22Rv1 (cell line): ENCODE results near the gene SLC2A10.
A peak's percentile ranks its signal among the peaks of the same experiment; 100 is the strongest.

ENCODE experiments used
- H3K27ac ChIP-seq: fragments of 450-650 bp; 2 replicates; pipeline ENCODE4 v1.5.1; 2017
- ZFX ChIP-seq: fragments of 450-650 bp; IDR thresholded peaks from 2 replicates; pipeline ENCODE4 v1.6.1; 2017; ENCODE audit warnings: antibody characterized with exemption, borderline replicate concordance
- TF ChIP-seq, protein P1 (sequence below): fragments of 450-650 bp; IDR thresholded peaks from 2 replicates; pipeline ENCODE4 v1.5.1; 2017; ENCODE audit warnings: mild to moderate bottlenecking

Gene SLC2A10

DNA sequence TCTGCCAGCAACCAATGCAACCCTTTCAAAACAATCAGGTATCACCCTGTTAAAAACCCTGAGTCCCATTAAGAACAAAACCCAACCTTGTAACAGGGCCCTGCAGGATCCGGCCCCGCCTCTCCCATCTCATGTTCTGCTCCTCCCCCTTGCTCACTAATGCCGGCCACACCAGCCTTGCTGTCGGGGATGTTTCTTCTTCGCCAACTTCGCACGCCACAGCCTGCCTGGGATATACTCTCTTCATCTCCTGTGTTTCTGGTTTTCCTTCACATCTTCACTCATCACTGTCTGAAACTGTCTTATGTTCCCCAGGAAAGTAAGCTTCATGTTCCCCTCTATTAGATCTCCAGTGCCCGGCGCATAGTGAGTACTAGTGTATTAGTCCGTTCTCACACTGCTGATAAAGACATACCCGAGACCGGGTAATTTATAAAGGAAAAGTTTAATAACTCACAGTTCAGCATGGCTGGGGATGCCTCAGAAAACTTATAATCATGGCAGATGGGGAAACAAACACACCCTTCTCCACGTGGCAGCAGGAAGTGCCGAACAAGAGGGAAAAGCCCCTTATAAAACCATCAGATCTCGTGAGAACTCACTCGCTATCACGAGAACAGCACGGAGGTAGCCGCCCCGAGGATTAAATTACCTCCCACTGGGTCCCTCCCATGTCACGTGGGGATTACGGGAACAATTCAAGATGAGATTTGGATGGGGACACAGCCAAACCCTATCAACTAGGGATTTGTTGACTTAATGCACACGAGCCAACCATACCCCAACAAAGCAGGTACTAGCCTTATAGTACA is 25.3 kb upstream of the SLC2A10 start:
- TF ChIP-seq, protein P1, sequence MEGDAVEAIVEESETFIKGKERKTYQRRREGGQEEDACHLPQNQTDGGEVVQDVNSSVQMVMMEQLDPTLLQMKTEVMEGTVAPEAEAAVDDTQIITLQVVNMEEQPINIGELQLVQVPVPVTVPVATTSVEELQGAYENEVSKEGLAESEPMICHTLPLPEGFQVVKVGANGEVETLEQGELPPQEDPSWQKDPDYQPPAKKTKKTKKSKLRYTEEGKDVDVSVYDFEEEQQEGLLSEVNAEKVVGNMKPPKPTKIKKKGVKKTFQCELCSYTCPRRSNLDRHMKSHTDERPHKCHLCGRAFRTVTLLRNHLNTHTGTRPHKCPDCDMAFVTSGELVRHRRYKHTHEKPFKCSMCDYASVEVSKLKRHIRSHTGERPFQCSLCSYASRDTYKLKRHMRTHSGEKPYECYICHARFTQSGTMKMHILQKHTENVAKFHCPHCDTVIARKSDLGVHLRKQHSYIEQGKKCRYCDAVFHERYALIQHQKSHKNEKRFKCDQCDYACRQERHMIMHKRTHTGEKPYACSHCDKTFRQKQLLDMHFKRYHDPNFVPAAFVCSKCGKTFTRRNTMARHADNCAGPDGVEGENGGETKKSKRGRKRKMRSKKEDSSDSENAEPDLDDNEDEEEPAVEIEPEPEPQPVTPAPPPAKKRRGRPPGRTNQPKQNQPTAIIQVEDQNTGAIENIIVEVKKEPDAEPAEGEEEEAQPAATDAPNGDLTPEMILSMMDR = no peak
- no peak for TF ChIP-seq ZFX
- peak overlapping the region; percentile 90 for H3K27ac ChIP-seq

DNA sequence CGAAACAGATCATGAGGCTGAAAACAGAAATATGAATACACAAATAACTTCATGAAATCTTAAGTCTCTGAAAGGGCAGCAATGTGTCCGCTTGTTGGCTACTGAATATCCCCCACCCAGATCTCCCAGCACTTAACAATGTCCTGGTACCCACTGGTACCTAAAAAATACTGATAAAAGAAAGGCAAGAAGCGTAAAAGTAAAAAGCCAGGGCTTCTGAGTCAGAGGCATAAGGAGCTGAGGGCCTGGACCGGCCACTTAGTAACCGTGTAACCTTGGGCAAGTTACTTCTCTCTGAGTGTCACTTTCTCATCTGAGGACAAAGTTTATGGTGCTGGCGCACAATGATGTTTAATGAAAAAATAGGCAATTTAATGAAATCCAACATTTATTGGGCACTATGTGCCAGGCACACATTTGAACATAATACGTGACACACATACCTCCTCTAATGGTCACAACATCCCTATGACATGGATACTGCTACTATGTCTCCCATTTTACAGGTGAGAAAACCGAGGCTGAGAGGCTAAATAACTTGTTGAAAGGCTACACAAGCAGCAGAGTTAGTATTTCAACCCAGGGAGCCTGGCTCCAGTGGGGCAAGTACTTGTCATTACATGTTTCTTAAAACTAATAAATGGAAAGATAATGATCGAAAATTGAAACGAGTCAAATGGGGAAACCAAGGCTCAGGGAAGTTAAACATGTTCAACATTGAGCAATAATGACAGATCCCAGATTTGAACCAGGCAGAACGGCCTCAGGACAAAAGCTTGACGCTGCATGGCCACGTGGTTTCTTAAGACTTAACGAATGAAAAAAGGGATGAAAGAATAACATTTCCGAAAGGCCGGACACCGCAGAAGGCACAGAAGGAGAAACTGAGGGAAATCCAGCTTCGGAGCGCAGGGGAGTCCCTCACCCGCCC is 21.0 kb upstream of the SLC2A10 start:
- no peak for TF ChIP-seq ZFX
- TF ChIP-seq, protein P1 = no peak
- peak overlapping the region; percentile 98 for H3K27ac ChIP-seq

DNA sequence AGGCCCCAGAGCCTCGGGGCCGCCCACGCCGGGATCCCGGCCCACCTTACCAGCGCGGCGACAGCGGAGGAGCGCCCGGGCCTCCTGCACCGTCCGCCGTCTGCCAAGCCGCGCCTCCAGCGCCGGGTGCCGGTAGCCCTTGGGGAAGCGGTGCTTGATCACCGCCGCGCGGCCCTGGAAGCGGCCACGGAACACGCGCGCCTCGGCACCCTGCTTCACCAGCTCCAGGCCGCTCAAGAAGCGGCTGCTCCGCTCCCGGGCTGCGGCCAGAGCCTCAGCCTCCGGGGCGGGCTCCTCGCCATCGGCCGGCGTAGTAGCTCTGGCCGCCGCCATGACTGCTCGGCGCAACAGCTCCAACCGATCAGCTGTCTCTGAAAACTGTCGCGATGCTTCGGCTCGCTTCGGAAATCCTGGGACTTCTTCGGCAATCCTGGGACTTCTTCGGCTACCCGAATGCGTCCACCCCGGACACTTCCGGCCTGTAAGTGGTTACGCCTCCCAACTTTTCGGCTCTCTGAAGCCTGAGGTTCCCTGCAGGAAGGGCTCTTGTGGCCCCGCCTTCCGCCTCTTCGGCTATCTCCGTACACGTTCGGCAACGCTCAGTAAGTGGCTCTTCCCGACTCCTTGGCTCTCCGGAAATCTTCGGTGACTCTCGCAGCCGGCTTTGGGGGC is 20.2 kb upstream of the SLC2A10 start, which contains the start of gene TP53RK:
TSS of gene TP53RK (minus strand) at position 363 of the 672 bp plus-strand sequence. CDS start at position 333, 30 bp downstream.
- peak within 1 kb of the TSS; percentile 98 for H3K27ac ChIP-seq
- TF ChIP-seq, protein P1 = peak; percentile 17; the same call in 1 of the 2 replicates
- no peak for TF ChIP-seq ZFX

DNA sequence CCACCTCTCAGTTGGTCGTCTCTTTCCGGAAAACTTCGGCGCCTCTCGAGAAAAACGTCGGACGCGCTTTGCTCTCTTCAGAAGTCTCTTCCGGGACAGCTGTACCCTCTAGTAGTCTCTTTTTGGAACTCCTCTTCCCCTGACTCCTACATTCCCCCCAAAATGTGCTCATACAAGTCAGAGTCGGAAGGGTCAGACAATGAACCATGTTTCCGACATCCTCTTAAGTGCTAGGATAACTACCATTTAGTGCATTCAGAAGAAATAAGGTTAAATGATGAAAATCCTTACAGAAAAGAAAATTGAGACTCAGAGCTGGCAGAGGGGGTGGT is 19.7 kb upstream of the SLC2A10 start:
- TF ChIP-seq, protein P1 = no peak
- no peak for TF ChIP-seq ZFX
- peak overlapping the region; percentile 98 for H3K27ac ChIP-seq

DNA sequence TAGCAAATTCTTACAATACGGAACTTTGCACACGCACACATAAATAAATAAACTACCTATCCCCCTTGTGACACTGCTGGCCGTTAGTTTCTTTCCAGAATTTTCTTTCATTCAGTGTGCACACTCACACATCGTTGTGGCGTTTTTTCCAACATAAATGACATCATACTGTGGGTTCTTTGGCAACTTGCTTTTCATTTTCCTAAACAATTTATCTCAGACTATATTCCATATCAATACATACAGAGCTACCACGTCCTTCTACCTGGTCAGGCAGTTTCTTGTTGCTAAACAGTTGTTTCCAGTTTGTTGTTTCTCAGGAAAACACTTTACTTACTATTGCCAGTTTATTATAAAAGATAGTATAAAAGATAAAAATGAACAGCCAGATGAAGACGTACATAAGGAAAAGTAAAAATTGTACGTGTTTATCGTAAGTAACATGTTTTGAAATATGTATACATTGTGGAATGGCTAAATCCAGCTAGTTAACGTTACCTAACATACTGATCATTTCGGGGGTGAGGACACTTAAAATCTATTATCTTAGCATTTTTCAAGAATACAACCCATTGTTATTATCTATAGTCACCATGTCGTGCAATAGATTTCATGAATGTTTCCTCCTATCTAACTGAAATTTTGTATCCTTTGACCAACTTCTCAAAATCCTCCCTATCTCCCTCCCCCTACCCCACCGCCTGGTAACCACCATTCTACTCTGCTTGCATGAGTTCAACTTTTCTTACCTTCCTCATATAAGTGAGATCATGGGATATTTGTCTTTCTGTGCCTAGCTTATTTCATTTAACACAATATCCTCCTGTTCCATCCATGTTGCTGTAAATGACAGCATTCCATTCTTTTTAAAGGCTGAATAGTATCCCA is 19.0 kb upstream of the SLC2A10 start:
- H3K27ac ChIP-seq = peak overlapping the region; percentile 98
- TF ChIP-seq, protein P1 = no peak
- TF ChIP-seq ZFX = no peak

DNA sequence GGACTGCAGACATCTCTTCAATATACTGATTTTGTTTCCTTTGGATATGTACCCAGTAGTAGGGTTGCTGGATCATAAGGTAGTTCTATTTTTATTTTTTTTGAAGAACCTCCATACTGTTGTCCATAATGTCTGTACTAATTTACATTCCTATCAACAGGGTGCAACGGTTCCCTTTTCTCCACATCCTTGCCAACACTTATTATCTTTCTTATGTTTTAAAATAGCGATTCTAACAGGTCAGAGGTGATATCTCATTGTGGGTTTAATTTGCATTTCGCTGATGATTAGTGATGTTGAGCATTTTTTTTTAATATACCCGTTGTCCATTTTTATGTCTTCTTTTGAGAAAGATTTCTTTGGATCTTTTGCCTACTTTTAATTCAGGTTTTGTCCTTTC is 18.3 kb upstream of the SLC2A10 start:
- TF ChIP-seq ZFX = no peak
- TF ChIP-seq, protein P1 = no peak

More for the DNA sequence above, 18.3 kb upstream of the SLC2A10 start:
- no peak overlapping the region for H3K27ac ChIP-seq
